ENCODE results near the gene SPG21.

The SPG21 gene

DNA sequence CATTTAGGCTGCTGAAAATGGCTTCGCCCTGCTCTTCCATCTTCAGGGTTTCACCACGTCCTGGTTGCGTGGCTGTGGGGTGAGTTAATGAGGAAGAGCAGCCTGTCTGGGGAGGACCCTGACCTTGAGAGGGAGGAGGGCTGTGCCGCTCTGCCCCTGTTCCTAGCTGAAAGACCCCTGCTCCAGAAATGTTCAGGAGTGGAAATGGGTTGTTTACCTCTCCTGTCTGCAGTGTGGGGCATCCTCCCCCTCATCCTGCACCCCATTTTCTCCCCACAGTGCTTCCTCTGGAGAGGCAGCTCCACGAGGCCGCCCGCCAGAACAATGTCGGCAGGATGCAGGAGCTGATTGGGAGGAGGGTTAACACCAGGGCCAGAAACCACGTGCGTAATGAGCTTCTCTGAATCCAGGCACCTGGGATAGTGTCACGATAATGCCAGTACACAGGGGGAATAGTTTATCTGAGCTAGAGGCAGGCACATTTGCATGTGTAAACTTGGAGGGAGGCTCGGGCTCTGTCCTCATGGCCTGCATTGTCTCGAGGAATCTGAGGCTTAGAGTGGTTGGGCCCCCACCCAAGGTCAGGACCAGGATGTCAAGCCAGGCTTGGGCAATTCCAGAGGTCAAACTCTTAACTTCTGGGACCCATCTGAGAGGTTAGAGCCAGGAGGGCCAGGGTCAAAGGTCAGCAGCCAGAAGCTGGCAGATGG, 74.0 kb downstream of the SPG21 start:
- H3K4me3 ChIP-seq (ENCODE audit: low read length) = no peak overlapping the region

More for the DNA sequence above, 74.0 kb downstream of the SPG21 start:
- Histone ChIP-seq H3K4me1 (ENCODE audit: control insufficient read depth, insufficient read depth, low read length) (peaks cover 4% of the 10 kb centered on the region), H3K4me2 (ENCODE audit: low read length) (no peak overlapping the region), H3K36me3 (ENCODE audit: insufficient read depth, low read length) (no peaks in the 10 kb centered on the region), H3K9ac (ENCODE audit: low read depth, low read length) (no peak overlapping the region), H3K27me3 (ENCODE audit: control insufficient read depth, insufficient read depth, low read length) (no peaks in the 10 kb centered on the region), H3K9me3 (replicated peaks; ENCODE audit: low read length) (no peaks in the 10 kb centered on the region)

Measured in skeletal muscle satellite cell (primary cell).